Stimulated activated memory B cell treated with anti-CD40 and anti-IgM and Interleukin-4, amounts not matched to agents 10 μg/mL and 1 μg/mL and 100 μg/mL, for 72 hours (primary cell): ENCODE data around the gene GATAD1.

Source experiments
- ATAC-seq: fragments of 150-1000 bp; cut with Tn5 transposase; 2 replicates; pipeline ENCODE4 v1.10.0; 2021
- H3K27ac Mint-ChIP-seq: one replicate; pipeline ENCODE4 v1.8.0; 2022; ENCODE audit warnings: mild to moderate bottlenecking, mixed read lengths
- H3K27me3 Mint-ChIP-seq: one replicate; pipeline ENCODE4 v1.8.0; 2022; ENCODE audit warnings: mixed read lengths
- H3K36me3 Mint-ChIP-seq: one replicate; pipeline ENCODE4 v1.8.0; 2022; ENCODE audit warnings: mixed read lengths
- H3K4me1 Mint-ChIP-seq: one replicate; pipeline ENCODE4 v1.8.0; 2022; ENCODE audit warnings: mixed read lengths
- H3K4me3 Mint-ChIP-seq: one replicate; pipeline ENCODE4 v1.8.0; 2022; ENCODE audit warnings: mild to moderate bottlenecking, moderate library complexity, mixed read lengths
- H3K9me3 Mint-ChIP-seq: one replicate; pipeline ENCODE4 v1.8.0; 2022; ENCODE audit warnings: mixed read lengths

The GATAD1 gene

DNA sequence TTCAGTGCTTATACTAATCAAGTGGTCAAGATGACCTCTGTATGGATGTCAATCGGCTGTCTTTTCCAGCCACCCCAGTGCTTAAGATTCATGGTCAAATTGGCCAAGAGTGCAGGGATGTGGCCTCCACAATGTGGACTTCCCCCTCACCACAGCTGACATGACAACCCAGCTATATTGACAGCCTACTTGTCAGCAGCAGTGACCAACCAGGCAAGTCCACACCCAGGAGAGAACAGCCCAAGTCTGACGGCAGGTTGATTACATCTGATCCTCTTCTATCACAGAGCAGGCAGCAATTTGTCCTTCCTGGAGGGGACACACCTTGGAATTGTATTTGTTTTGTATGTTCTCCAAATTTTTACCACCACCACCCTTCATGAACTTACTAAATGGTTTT, 38.7 kb downstream of the GATAD1 start:
- no peaks in the 10 kb centered on the region for H3K4me1 Mint-ChIP-seq
- H3K9me3 Mint-ChIP-seq, result no peaks in the 10 kb centered on the region
- no peak overlapping the region for H3K27ac Mint-ChIP-seq
- no peak for ATAC-seq
- H3K4me3 Mint-ChIP-seq, result no peak overlapping the region
- H3K36me3 Mint-ChIP-seq, result peaks cover 20% of the 10 kb centered on the region
- no peaks in the 10 kb centered on the region for H3K27me3 Mint-ChIP-seq

GRCh38 chr7:92487804-92488203, 40.5 kb downstream of the GATAD1 start:
- Mint-ChIP-seq H3K4me1 (no peaks in the 10 kb centered on the region), H3K36me3 (peaks cover 34% of the 10 kb centered on the region)

DNA sequence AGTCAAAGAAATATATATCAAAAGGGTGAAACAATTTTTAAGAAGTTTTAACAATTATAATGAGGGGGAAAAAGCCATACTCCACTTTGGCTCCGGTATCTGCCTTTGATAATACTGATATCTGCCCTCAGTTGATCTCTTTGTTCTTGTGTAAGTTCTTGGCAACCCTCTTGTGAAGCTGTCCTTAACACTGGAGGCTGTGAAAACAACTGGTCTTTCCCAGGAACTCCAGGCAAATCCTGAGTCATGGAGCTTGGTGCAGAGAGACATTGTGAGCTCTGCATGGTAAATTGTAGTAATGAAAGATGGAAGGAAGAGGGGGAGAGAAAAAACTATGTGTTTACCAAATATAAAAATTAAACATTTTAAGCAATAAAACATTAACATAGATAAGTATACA, 42.4 kb downstream of the GATAD1 start:
- no peaks in the 10 kb centered on the region for H3K4me1 Mint-ChIP-seq
- no peaks in the 10 kb centered on the region for H3K9me3 Mint-ChIP-seq
- no peak overlapping the region for H3K4me3 Mint-ChIP-seq
- no peak overlapping the region for H3K27ac Mint-ChIP-seq
- H3K36me3 Mint-ChIP-seq, result peaks cover 34% of the 10 kb centered on the region
- ATAC-seq, result no peak
- no peaks in the 10 kb centered on the region for H3K27me3 Mint-ChIP-seq

More at GRCh38 chr7:92487804-92488203, 40.5 kb downstream of the GATAD1 start:
- Mint-ChIP-seq H3K4me3 (no peak overlapping the region), H3K9me3 (no peaks in the 10 kb centered on the region), H3K27me3 (no peaks in the 10 kb centered on the region), H3K27ac (no peak overlapping the region)
- ATAC-seq, result no peak

- no peak overlapping the region for H3K27ac Mint-ChIP-seq
- H3K9me3 Mint-ChIP-seq, result no peaks in the 10 kb centered on the region
- no peaks in the 10 kb centered on the region for H3K4me1 Mint-ChIP-seq
- H3K4me3 Mint-ChIP-seq, result no peak overlapping the region
- ATAC-seq, result no peak
- no peaks in the 10 kb centered on the region for H3K27me3 Mint-ChIP-seq
- H3K36me3 Mint-ChIP-seq, result peaks cover 41% of the 10 kb centered on the region
Observed at GRCh38 chr7:92496876-92497275, 49.6 kb downstream of the GATAD1 start.

DNA sequence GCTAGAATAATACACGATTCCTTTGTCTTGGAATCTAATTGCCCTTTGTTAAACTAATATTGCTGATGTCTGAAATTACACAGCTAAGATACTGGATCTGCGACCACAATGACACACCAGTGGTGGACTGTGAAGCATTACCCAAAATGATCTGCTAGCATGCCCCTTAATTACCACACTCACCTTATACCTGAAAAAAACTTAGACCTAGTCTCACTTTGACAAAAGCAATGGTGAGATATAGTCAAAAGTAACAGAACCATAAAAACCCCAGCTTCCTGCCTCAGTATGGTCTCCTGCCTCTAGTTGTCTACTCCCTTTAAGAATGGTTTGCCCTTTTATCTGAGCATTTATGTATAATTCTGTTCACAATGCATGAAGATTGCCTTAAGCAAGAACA, 51.3 kb downstream of the GATAD1 start:
- Mint-ChIP-seq H3K9me3 (no peaks in the 10 kb centered on the region), H3K4me3 (no peak overlapping the region), H3K36me3 (peaks cover 39% of the 10 kb centered on the region), H3K27me3 (no peaks in the 10 kb centered on the region), H3K4me1 (no peaks in the 10 kb centered on the region), H3K27ac (no peak overlapping the region)
- no peak for ATAC-seq

GRCh38 chr7:92503767-92504166, 56.5 kb downstream of the GATAD1 start:
- H3K4me1 Mint-ChIP-seq, result no peaks in the 10 kb centered on the region
- H3K36me3 Mint-ChIP-seq, result peaks cover 54% of the 10 kb centered on the region
- no peak overlapping the region for H3K4me3 Mint-ChIP-seq
- H3K27ac Mint-ChIP-seq, result no peak overlapping the region
- ATAC-seq, result no peak
- H3K27me3 Mint-ChIP-seq, result no peaks in the 10 kb centered on the region
- H3K9me3 Mint-ChIP-seq, result no peaks in the 10 kb centered on the region

DNA sequence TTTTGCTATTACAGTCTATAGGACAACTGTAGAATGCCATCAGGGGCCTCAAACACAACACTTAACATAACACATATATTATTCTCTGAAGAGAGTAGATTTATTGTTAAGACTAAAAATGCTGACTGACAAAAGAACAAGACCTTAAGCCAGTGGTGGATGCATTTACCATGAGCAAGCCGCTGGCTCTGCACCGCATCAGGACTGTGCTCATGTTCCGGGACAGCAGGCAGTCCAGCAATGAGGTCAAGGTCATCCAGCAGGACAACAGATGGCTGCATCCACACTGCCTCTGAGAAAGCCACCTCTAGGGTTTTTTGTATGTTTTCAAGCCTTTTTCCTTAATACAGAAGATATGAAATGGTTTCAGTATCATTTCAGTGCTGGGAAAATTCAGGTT, 57.3 kb downstream of the GATAD1 start:
- no peaks in the 10 kb centered on the region for H3K9me3 Mint-ChIP-seq
- H3K4me1 Mint-ChIP-seq, result no peaks in the 10 kb centered on the region
- ATAC-seq, result no peak
- H3K4me3 Mint-ChIP-seq, result no peak overlapping the region
- H3K36me3 Mint-ChIP-seq, result peaks cover 46% of the 10 kb centered on the region
- no peaks in the 10 kb centered on the region for H3K27me3 Mint-ChIP-seq
- no peak overlapping the region for H3K27ac Mint-ChIP-seq

- H3K36me3 Mint-ChIP-seq, result peaks cover 38% of the 10 kb centered on the region
- no peaks in the 10 kb centered on the region for H3K27me3 Mint-ChIP-seq
- ATAC-seq, result no peak
- no peak overlapping the region for H3K4me3 Mint-ChIP-seq
- no peak overlapping the region for H3K27ac Mint-ChIP-seq
- no peaks in the 10 kb centered on the region for H3K9me3 Mint-ChIP-seq
- H3K4me1 Mint-ChIP-seq, result no peaks in the 10 kb centered on the region
Observed at GRCh38 chr7:92506363-92506762, 59.1 kb downstream of the GATAD1 start.

DNA sequence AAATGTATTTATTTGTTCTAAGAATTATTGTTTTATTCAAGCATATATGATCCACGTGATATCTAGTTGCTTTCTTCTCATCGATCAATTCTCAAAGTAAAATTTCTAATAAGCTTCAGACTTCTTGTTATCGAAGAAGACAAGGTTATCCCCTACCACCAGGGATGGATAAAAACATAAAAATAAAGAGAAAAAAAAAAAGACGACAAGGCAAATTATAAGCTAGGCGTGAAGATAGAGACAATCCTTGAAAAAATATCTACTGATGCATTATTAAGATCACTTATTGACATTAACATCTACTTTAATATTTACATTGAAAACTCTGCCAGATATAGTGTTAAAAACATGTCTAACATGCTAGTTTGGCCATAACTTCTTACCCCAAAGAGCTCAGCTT, 61.7 kb downstream of the GATAD1 start:
- Mint-ChIP-seq H3K27ac (no peak overlapping the region), H3K36me3 (peaks cover 33% of the 10 kb centered on the region), H3K4me1 (no peaks in the 10 kb centered on the region), H3K9me3 (no peaks in the 10 kb centered on the region), H3K27me3 (no peaks in the 10 kb centered on the region), H3K4me3 (no peak overlapping the region)
- no peak for ATAC-seq
